ENCODE results near the gene AMACR. TPM values are rescaled to one million over a fixed set of nuclear protein-coding genes. Genes with fewer than 3 reads are reported as not detected.

The AMACR gene
- total RNA-seq, 1 experiment from 2014 or later, result 12.3 TPM

DNA sequence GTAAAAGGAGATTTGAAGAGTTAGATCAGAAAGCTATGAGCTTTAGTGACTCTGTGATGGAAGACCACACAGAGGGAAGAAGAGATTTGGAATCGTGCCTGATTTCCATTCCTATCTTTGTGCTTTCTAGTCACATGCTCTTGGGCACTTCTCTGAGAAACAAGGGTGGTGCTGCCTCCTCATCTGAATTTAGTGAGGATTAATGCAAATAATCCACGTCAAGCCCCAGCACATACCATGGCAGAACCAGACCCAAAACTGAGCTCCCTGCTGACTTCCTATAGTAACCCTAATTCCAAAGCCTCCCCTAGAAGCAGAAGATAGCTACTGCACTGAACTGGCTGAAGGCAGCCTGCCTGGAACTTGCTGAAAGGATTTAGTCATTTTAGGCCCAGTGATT is 41.0 kb downstream of the AMACR start:
- H3K4me2 ChIP-seq (ENCODE audit: low read length), result no peak overlapping the region
- H3K4me1 ChIP-seq (ENCODE audit: insufficient read depth, low read length), result peaks cover 4% of the 10 kb centered on the region; the same call in 1 of the 2 replicates
- no peaks in the 10 kb centered on the region for H3K79me2 ChIP-seq (ENCODE audit: low read length)
- ATAC-seq, result no peak
- intact Hi-C loops (cut with micrococcal nuclease), result no loop called here
- no peaks in the 10 kb centered on the region for H3K9me2 ChIP-seq (replicated peaks; ENCODE audit: low read length)
- H3K4me3 ChIP-seq (ENCODE audit: low read length), result no peak overlapping the region
- H3K9me3 ChIP-seq (ENCODE audit: low read length), result no peaks in the 10 kb centered on the region
- no peak for TF ChIP-seq EZH2phosphoT487 (IDR thresholded peaks at IDR 0.05; ENCODE audit: borderline replicate concordance, low read length)
- no peak for TF ChIP-seq EZH2 (IDR thresholded peaks at IDR 0.05; ENCODE audit: low read length, unreplicated experiment)
- TF ChIP-seq, protein P1, sequence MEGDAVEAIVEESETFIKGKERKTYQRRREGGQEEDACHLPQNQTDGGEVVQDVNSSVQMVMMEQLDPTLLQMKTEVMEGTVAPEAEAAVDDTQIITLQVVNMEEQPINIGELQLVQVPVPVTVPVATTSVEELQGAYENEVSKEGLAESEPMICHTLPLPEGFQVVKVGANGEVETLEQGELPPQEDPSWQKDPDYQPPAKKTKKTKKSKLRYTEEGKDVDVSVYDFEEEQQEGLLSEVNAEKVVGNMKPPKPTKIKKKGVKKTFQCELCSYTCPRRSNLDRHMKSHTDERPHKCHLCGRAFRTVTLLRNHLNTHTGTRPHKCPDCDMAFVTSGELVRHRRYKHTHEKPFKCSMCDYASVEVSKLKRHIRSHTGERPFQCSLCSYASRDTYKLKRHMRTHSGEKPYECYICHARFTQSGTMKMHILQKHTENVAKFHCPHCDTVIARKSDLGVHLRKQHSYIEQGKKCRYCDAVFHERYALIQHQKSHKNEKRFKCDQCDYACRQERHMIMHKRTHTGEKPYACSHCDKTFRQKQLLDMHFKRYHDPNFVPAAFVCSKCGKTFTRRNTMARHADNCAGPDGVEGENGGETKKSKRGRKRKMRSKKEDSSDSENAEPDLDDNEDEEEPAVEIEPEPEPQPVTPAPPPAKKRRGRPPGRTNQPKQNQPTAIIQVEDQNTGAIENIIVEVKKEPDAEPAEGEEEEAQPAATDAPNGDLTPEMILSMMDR (conservative IDR thresholded peaks at IDR 0.05; ENCODE audit: low read depth, low read length), result no peak
- BruUV-seq (replicated peaks), result no TSS peak
- ChIA-PET POLR2A (ENCODE audit: unreplicated experiment) (no interaction called here), CTCF (no interaction called here)
- H3K9ac ChIP-seq (ENCODE audit: low read length), result no peak overlapping the region
- H2AFZ ChIP-seq (ENCODE audit: low read length), result no peak overlapping the region
- no peak overlapping the region for H3K27ac ChIP-seq (ENCODE audit: low read length)
- no peaks in the 10 kb centered on the region for H3K36me3 ChIP-seq (ENCODE audit: low read depth, low read length)
- no peaks in the 10 kb centered on the region for H3K27me3 ChIP-seq (ENCODE audit: low read length)
- H4K20me1 ChIP-seq (ENCODE audit: low read length), result no peaks in the 10 kb centered on the region
- no peak for DNase-seq
- H3F3A ChIP-seq (ENCODE audit: low read length, unreplicated experiment), result no peaks in the 10 kb centered on the region

DNA sequence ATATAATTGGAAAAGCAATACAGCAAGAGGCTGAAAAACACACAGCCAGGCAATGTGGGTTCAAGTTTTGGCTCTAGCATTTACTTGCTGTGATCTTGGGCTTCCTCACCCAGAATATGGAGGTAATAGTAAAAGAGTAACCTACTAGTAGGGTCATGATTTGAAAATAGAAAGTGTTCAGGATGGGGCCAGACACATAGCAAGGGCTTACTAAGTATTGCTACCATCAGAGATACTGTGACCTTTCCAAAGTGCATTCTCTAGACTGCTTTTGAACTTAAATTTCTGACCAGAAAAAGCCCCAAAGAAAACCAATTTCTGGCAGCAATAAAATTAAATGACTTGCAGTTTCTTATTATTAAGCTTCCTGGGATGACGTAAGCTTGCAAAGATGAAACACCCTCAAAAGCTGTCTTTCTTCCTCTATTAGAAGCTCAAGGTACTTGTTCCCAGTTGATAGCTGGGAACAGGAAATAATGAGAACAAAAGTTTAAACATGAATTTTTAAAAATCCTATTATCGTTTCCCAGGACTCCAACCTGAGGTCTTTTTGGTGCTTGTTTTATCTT is 43.6 kb downstream of the AMACR start:
- Histone ChIP-seq H3K27ac (ENCODE audit: low read length) (no peak overlapping the region), H3F3A (ENCODE audit: low read length, unreplicated experiment) (no peaks in the 10 kb centered on the region), H2AFZ (ENCODE audit: low read length) (no peak overlapping the region), H3K9ac (ENCODE audit: low read length) (no peak overlapping the region), H3K9me3 (ENCODE audit: low read length) (no peaks in the 10 kb centered on the region), H3K4me1 (ENCODE audit: insufficient read depth, low read length) (no peaks in the 10 kb centered on the region), H3K4me3 (ENCODE audit: low read length) (no peak overlapping the region), H3K79me2 (ENCODE audit: low read length) (no peaks in the 10 kb centered on the region), H3K27me3 (ENCODE audit: low read length) (no peaks in the 10 kb centered on the region), H3K9me2 (replicated peaks; ENCODE audit: low read length) (no peaks in the 10 kb centered on the region), H3K36me3 (ENCODE audit: low read depth, low read length) (no peaks in the 10 kb centered on the region), H3K4me2 (ENCODE audit: low read length) (no peak overlapping the region), H4K20me1 (ENCODE audit: low read length) (no peaks in the 10 kb centered on the region)
- DNase-seq (no peak), ATAC-seq (no peak)
- POLR2A ChIA-PET (ENCODE audit: unreplicated experiment), result no interaction called here
- TF ChIP-seq EZH2phosphoT487 (IDR thresholded peaks at IDR 0.05; ENCODE audit: borderline replicate concordance, low read length) (no peak), EZH2 (IDR thresholded peaks at IDR 0.05; ENCODE audit: low read length, unreplicated experiment) (no peak)
- TF ChIP-seq, protein P1 (conservative IDR thresholded peaks at IDR 0.05; ENCODE audit: low read depth, low read length), result no peak
- BruUV-seq (replicated peaks), result no TSS peak
- intact Hi-C loops (cut with micrococcal nuclease), result no loop called here
- CTCF ChIA-PET, result no interaction called here

DNA sequence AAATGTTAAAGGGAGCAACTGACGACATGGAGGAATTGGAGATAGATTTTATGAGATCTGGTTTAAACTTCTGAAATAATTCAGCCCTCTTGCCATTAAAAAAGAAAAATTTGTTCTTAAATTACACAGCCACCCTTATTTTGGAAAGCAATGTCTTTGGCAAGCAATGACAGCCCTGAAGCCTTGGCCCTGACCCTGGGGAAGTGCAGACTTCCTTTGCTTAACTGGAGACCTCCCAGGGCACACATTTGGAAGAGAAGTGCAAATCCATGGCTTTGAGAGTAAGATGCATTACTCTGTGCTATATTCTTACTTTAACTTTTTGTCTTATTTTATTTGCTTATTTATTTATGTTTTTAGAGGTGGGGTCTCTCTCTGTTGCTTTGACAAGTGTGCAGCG is 49.7 kb downstream of the AMACR start:
- Histone ChIP-seq H3K79me2 (ENCODE audit: low read length) (no peaks in the 10 kb centered on the region), H3K9ac (ENCODE audit: low read length) (no peak overlapping the region), H3K4me2 (ENCODE audit: low read length) (no peak overlapping the region), H2AFZ (ENCODE audit: low read length) (no peak overlapping the region), H3K36me3 (ENCODE audit: low read depth, low read length) (no peaks in the 10 kb centered on the region), H3K27me3 (ENCODE audit: low read length) (no peaks in the 10 kb centered on the region), H3K4me3 (ENCODE audit: low read length) (no peak overlapping the region), H3K27ac (ENCODE audit: low read length) (no peak overlapping the region), H3K4me1 (ENCODE audit: insufficient read depth, low read length) (no peaks in the 10 kb centered on the region), H4K20me1 (ENCODE audit: low read length) (no peaks in the 10 kb centered on the region), H3F3A (ENCODE audit: low read length, unreplicated experiment) (no peaks in the 10 kb centered on the region), H3K9me3 (ENCODE audit: low read length) (no peaks in the 10 kb centered on the region), H3K9me2 (replicated peaks; ENCODE audit: low read length) (0 out of 2 replicates have a peak, but pooled peaks cover 5% of the 10 kb centered on the region)
- DNase-seq (no peak), ATAC-seq (no peak)
- BruUV-seq (replicated peaks), result no TSS peak
- intact Hi-C loops (cut with micrococcal nuclease), result no loop called here
- ChIA-PET CTCF (interaction anchor here (1.0 kb wide), 1 partner anchor 12 kb away, joined by 3 read pairs; no protein-coding TSS in a partner anchor), POLR2A (ENCODE audit: unreplicated experiment) (no interaction called here)
- TF ChIP-seq EZH2 (IDR thresholded peaks at IDR 0.05; ENCODE audit: low read length, unreplicated experiment), result no peak
- no peak for TF ChIP-seq EZH2phosphoT487 (IDR thresholded peaks at IDR 0.05; ENCODE audit: borderline replicate concordance, low read length)
- TF ChIP-seq, protein P1 (conservative IDR thresholded peaks at IDR 0.05; ENCODE audit: low read depth, low read length), result no peak

Measured in PC-3 (cell line).